ENCODE measurements around the gene POU4F3. TPM values are rescaled to one million over a fixed set of nuclear protein-coding genes. Genes with fewer than 3 reads are reported as not detected.
A peak's percentile ranks its signal among the peaks of the same experiment; 100 is the strongest.

The POU4F3 gene
- total and polyA plus RNA-seq, 4 donors, result 0.26 to 4.1 (median 0.43) TPM

GRCh38 chr5:146378986-146379385 lies 40.3 kb downstream of the POU4F3 start:
- Histone ChIP-seq H3K27me3 (ENCODE audit: control insufficient read depth, insufficient read depth, low read length) (no peaks in the 10 kb centered on the region), H3K27ac (ENCODE audit: low read depth, low read length) (no peak overlapping the region), H3K36me3 (ENCODE audit: control insufficient read depth, insufficient read depth, low read length) (no peaks in the 10 kb centered on the region), H3K4me3 (ENCODE audit: low read depth, low read length) (no peak overlapping the region), H3K4me1 (ENCODE audit: control insufficient read depth, insufficient read depth, low read length) (peaks cover 5% of the 10 kb centered on the region), H3K9me3 (ENCODE audit: control insufficient read depth, insufficient read depth, low read length) (no peaks in the 10 kb centered on the region)
- DNase-seq (ENCODE audit: low read depth in 4 of 6, low spot score in 6 of 6), result peak in 2 of 6 donors; percentile 38 to 71
- WGBS (ENCODE audit: insufficient coverage), result 18% methylated on average over 22 of the region's 25 CpGs

GRCh38 chr5:146380714-146381113 lies 42.1 kb downstream of the POU4F3 start:
- WGBS (ENCODE audit: insufficient coverage), result 100% methylated on average over 1 of the region's 2 CpGs

GRCh38 chr5:146388386-146388785 lies 49.7 kb downstream of the POU4F3 start:
- no peak for DNase-seq (ENCODE audit: low read depth in 4 of 6, low spot score in 6 of 6)
- H3K36me3 ChIP-seq (ENCODE audit: control insufficient read depth, insufficient read depth, low read length), result no peaks in the 10 kb centered on the region
- H3K9me3 ChIP-seq (ENCODE audit: control insufficient read depth, insufficient read depth, low read length), result no peaks in the 10 kb centered on the region
- 75% methylated on average over 2 of the region's 2 CpGs for WGBS (ENCODE audit: insufficient coverage)
- H3K27me3 ChIP-seq (ENCODE audit: control insufficient read depth, insufficient read depth, low read length), result no peaks in the 10 kb centered on the region
- no peak overlapping the region for H3K27ac ChIP-seq (ENCODE audit: low read depth, low read length)
- no peaks in the 10 kb centered on the region for H3K4me1 ChIP-seq (ENCODE audit: control insufficient read depth, insufficient read depth, low read length)
- no peak overlapping the region for H3K4me3 ChIP-seq (ENCODE audit: low read depth, low read length)

More at GRCh38 chr5:146380714-146381113, 42.1 kb downstream of the POU4F3 start:
- H3K36me3 ChIP-seq (ENCODE audit: control insufficient read depth, insufficient read depth, low read length), result no peaks in the 10 kb centered on the region
- H3K9me3 ChIP-seq (ENCODE audit: control insufficient read depth, insufficient read depth, low read length), result no peaks in the 10 kb centered on the region
- DNase-seq (ENCODE audit: low read depth in 4 of 6, low spot score in 6 of 6), result no peak
- H3K27ac ChIP-seq (ENCODE audit: low read depth, low read length), result no peak overlapping the region
- H3K27me3 ChIP-seq (ENCODE audit: control insufficient read depth, insufficient read depth, low read length), result no peaks in the 10 kb centered on the region
- H3K4me3 ChIP-seq (ENCODE audit: low read depth, low read length), result no peak overlapping the region
- peaks cover 5% of the 10 kb centered on the region for H3K4me1 ChIP-seq (ENCODE audit: control insufficient read depth, insufficient read depth, low read length)

- Histone ChIP-seq H3K27ac (ENCODE audit: low read depth, low read length) (no peak overlapping the region), H3K9me3 (ENCODE audit: control insufficient read depth, insufficient read depth, low read length) (no peaks in the 10 kb centered on the region), H3K36me3 (ENCODE audit: control insufficient read depth, insufficient read depth, low read length) (no peaks in the 10 kb centered on the region), H3K27me3 (ENCODE audit: control insufficient read depth, insufficient read depth, low read length) (no peaks in the 10 kb centered on the region), H3K4me3 (ENCODE audit: low read depth, low read length) (no peak overlapping the region), H3K4me1 (ENCODE audit: control insufficient read depth, insufficient read depth, low read length) (no peaks in the 10 kb centered on the region)
- no CpG with 5 or more reads among the region's 2 CpGs for WGBS (ENCODE audit: insufficient coverage)
- no peak for DNase-seq (ENCODE audit: low read depth in 4 of 6, low spot score in 6 of 6)
These were observed 51.8 kb downstream of the POU4F3 start for GRCh38 chr5:146390469-146390868.

Other genes starting within 250 kb of the POU4F3 start
- under 1 TPM in 1 of 2 donors, not detected in 1; 0.39 TPM for gene PLAC8L1, start 233.3 kb upstream of the POU4F3 start, total RNA-seq
- gene PLAC8L1, start 233.3 kb upstream of the POU4F3 start, polyA plus RNA-seq (ENCODE audit: insufficient read length in 2 of 2), result 1 to 10 TPM; 2.1 to 2.4 TPM
- 100 to 1,000 TPM in 1 of 2 donors, 10 to 100 TPM in 1; 98.8 to 123 TPM for gene LARS1, start 156.2 kb upstream of the POU4F3 start, total RNA-seq
- 100 to 1,000 TPM; 110 to 115 TPM for gene LARS1, start 156.2 kb upstream of the POU4F3 start, polyA plus RNA-seq (ENCODE audit: insufficient read length in 2 of 2)
- gene RBM27, start 135.2 kb upstream of the POU4F3 start, total RNA-seq, result 10 to 100 TPM; 18.4 to 33.9 TPM
- 10 to 100 TPM; 13.0 to 17.6 TPM for gene RBM27, start 135.2 kb upstream of the POU4F3 start, polyA plus RNA-seq (ENCODE audit: insufficient read length in 2 of 2)
- 10 to 100 TPM; 60.0 to 77.9 TPM for gene TCERG1, start 108.5 kb downstream of the POU4F3 start, total RNA-seq
- gene TCERG1, start 108.5 kb downstream of the POU4F3 start, polyA plus RNA-seq (ENCODE audit: insufficient read length in 2 of 2), result 10 to 100 TPM; 98.8 to 99.8 TPM
- gene GPR151, start 177.4 kb downstream of the POU4F3 start, total RNA-seq, result under 1 TPM; 0.06 to 0.20 TPM
- gene GPR151, start 177.4 kb downstream of the POU4F3 start, polyA plus RNA-seq (ENCODE audit: insufficient read length in 2 of 2), result under 1 TPM; 0.09 to 0.16 TPM

Measured in spinal cord (tissue), 10 donors.